Retinal pigment epithelial cell (primary cell): ENCODE measurements around the gene C22orf31.
"Not testable (repeated sequence)": the region's sequence is repeated elsewhere in the genome, so short reads cannot be mapped to it uniquely, and the experiment has no call there.

Experiments used
- DNase-seq: peaks from one replicate; pipeline ENCODE4 v3.0.0-alpha.2; 2010; ENCODE audit warnings: low read depth
- H3K4me3 ChIP-seq: 2 replicates; pipeline ENCODE4 v1.5.1; 2011; ENCODE audit warnings: mild to moderate bottlenecking, low read length, control low read depth, moderate library complexity
- TF ChIP-seq, protein P1 (sequence below): conservative IDR thresholded peaks from 2 replicates; pipeline ENCODE4 v1.5.1; 2011; ENCODE audit warnings: low read depth, low read length, control low read depth, inconsistent platforms

The C22orf31 gene

GRCh38 chr22:29043906-29044575 is 17.6 kb downstream of the C22orf31 start:
- no peak for DNase-seq
- H3K4me3 ChIP-seq = no peak overlapping the region
- TF ChIP-seq, protein P1, sequence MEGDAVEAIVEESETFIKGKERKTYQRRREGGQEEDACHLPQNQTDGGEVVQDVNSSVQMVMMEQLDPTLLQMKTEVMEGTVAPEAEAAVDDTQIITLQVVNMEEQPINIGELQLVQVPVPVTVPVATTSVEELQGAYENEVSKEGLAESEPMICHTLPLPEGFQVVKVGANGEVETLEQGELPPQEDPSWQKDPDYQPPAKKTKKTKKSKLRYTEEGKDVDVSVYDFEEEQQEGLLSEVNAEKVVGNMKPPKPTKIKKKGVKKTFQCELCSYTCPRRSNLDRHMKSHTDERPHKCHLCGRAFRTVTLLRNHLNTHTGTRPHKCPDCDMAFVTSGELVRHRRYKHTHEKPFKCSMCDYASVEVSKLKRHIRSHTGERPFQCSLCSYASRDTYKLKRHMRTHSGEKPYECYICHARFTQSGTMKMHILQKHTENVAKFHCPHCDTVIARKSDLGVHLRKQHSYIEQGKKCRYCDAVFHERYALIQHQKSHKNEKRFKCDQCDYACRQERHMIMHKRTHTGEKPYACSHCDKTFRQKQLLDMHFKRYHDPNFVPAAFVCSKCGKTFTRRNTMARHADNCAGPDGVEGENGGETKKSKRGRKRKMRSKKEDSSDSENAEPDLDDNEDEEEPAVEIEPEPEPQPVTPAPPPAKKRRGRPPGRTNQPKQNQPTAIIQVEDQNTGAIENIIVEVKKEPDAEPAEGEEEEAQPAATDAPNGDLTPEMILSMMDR = no peak

- TF ChIP-seq, protein P1 = no peak
- no peak overlapping the region for H3K4me3 ChIP-seq
- DNase-seq = no peak
These were observed 20.2 kb downstream of the C22orf31 start for GRCh38 chr22:29041408-29041807.

GRCh38 chr22:29040385-29041275 is 21.0 kb downstream of the C22orf31 start:
- DNase-seq = no peak
- no peak overlapping the region for H3K4me3 ChIP-seq
- TF ChIP-seq, protein P1 = peak; percentile 99

DNA sequence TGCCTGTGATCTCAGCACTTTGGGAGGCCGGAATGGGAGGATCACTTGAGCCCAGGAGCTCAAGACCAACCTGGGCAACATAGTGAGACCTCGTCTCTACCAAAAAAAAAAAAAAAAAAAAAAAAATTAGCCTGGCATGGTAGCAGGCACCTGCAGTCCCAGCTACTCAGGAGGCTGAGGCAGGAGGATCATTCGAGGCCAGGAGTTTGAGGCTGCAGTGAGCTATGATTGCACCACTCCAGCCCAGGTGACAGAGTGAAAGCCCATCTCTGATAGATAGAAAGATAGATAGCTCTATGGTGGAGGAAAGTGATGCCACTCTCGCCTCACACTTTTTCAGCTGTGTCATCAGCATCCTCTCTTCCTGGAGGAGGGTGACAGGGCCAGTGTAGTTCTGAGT is 21.9 kb downstream of the C22orf31 start:
- DNase-seq, H3K4me3 ChIP-seq: not testable (repeated sequence)

- TF ChIP-seq, protein P1 = no peak
- H3K4me3 ChIP-seq = no peak overlapping the region
- no peak for DNase-seq
These were observed 22.5 kb downstream of the C22orf31 start for GRCh38 chr22:29039148-29039547.

DNA sequence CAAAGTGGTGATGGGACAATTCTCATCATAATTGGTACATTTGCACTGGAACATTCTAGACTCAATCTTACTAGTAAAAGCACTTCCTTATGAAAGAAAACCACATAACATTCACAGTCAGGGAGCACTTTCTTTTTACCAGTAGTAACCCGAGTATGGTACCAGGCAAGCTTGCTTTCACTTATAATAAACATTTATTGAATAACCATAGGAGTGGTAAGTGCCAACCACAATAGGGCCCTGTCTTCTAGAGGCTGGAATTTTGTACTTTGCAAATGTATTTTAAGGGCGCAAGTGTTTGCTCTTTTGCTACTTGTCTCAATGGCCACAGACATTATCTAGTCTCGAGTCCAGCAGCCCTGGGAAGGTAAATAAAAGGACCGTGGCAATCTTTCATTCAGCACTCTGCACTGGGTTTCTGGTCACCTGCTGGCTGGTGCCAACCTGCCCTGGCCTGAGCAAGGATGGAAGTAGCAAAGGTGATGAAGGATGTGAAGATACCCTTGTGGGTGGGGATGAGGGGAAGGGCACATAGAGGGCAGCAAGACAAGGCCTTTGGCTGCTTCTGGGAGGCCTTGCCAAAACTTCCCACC is 24.2 kb downstream of the C22orf31 start:
- DNase-seq = no peak
- TF ChIP-seq, protein P1 = no peak
- no peak overlapping the region for H3K4me3 ChIP-seq

DNA sequence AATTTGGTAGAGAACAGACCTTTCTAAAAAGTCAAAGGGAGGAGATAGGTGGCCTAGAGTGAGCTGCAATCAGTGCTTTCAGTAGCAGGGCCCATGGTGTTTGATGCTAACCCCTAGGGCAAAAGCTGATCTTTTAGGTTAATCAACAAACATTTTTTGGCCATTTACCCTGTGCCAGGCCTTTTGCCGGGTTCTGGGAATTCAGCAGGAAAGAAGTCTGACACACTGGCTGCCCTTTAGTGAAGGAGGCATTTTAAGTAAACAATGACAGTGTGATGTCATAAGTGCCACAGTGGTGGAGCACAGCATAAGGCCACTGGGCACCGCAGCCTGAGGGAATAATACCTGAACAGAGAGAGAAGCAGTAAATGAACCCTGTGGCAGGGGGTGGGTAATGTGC is 29.0 kb downstream of the C22orf31 start:
- no peak for DNase-seq
- TF ChIP-seq, protein P1 = no peak
- no peak overlapping the region for H3K4me3 ChIP-seq
